ENCODE results near the gene NLRP7. TPM values are rescaled to one million over a fixed set of nuclear protein-coding genes. Genes with fewer than 3 reads are reported as not detected.
"Not testable (repeated sequence)": the region's sequence is repeated elsewhere in the genome, so short reads cannot be mapped to it uniquely, and the experiment has no call there.

Gene NLRP7
- total RNA-seq (2021) (not detected in 2 replicates), Bru-seq, nascent RNA (not detected), BruChase-seq, experiment 1, labeled RNA remaining after a 2-hour chase (not detected), BruChase-seq, experiment 2, labeled RNA remaining after a 6-hour chase (percentile 2 among the genes with signal in this experiment)
- long read RNA-seq = 0 reads

DNA sequence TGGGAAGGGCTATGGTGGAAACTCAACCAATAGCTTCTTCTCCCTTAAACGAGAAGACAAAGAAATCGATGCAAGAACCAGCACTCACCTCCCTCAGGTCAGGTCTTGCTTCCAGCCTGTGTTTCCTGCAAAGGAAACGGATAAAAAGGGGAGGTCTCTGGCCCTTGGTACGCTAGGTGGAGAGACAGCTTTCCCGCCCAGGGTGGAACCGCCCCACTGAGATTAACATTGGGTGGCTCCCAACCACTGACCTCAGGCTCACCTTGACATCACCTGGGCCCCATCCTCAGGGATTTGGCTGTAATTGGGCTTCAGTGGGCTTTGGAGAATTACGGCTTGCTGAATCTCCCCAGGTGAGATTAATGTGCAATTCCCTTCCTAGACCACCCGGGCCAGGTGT is at the start of gene NLRP7:
Gene NLRP7, minus strand, starts transcription at position 150 of the 400 bp plus-strand sequence.
- H3K9me3 ChIP-seq (ENCODE audit: low read depth, low read length, poor library complexity, severe bottlenecking) = no peaks in the 10 kb centered on the region
- H3K4me1 ChIP-seq (ENCODE audit: insufficient read depth, low read length, poor library complexity, severe bottlenecking) = no peaks in the 10 kb centered on the region
- no peak within 1 kb of the TSS for H3K27ac ChIP-seq (ENCODE audit: low read depth, low read length, poor library complexity, severe bottlenecking)
- TF ChIP-seq EZH2 (IDR thresholded peaks at IDR 0.05; ENCODE audit: borderline replicate concordance, low read depth, low read length, poor library complexity, severe bottlenecking) = no peak
- BruUV-seq (replicated peaks) = no TSS peak
- H3K36me3 ChIP-seq (ENCODE audit: insufficient read depth, low read length, poor library complexity, severe bottlenecking) = no peaks in the 10 kb centered on the region
- POLR2A ChIA-PET (ENCODE audit: low non-redundant PET) = no interaction called here
- DNase-seq (ENCODE audit: low spot score) = no peak
- CTCF ChIA-PET = no interaction called here
- no peak within 1 kb of the TSS for H3K4me3 ChIP-seq (ENCODE audit: low read depth, low read length, poor library complexity, severe bottlenecking)
- H3K27me3 ChIP-seq (replicated peaks; ENCODE audit: insufficient read depth, low read depth, low read length, poor library complexity) = no peaks in the 10 kb centered on the region
- intact Hi-C loops (cut with micrococcal nuclease; ENCODE audit: unreplicated experiment) = no loop called here

DNA sequence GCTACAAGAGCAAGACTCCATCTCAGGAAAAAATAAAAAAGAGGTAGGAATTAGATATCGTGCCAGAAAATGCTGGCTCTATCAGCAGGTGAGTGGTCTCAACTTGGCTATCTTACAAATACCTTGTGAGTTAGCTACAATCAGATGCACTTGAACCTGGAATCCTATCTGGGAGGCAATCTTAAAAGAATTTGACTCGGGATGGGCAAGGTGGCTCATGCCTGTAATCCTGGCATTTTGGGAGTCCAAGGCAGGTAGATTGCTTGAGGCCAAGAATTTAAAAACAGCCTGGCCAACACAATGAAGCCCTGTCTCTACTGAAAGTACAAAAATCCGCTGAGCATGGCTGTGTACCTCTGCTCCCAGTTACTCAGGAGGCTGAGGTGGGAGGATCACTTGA is 48.2 kb upstream of the NLRP7 start:
- TF ChIP-seq, protein P1, sequence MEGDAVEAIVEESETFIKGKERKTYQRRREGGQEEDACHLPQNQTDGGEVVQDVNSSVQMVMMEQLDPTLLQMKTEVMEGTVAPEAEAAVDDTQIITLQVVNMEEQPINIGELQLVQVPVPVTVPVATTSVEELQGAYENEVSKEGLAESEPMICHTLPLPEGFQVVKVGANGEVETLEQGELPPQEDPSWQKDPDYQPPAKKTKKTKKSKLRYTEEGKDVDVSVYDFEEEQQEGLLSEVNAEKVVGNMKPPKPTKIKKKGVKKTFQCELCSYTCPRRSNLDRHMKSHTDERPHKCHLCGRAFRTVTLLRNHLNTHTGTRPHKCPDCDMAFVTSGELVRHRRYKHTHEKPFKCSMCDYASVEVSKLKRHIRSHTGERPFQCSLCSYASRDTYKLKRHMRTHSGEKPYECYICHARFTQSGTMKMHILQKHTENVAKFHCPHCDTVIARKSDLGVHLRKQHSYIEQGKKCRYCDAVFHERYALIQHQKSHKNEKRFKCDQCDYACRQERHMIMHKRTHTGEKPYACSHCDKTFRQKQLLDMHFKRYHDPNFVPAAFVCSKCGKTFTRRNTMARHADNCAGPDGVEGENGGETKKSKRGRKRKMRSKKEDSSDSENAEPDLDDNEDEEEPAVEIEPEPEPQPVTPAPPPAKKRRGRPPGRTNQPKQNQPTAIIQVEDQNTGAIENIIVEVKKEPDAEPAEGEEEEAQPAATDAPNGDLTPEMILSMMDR (conservative IDR thresholded peaks at IDR 0.05; ENCODE audit: low read depth, low read length) = no peak
- TF ChIP-seq EZH2 (IDR thresholded peaks at IDR 0.05; ENCODE audit: borderline replicate concordance, low read depth, low read length, poor library complexity, severe bottlenecking) = no peak
- H3K36me3 ChIP-seq (ENCODE audit: insufficient read depth, low read length, poor library complexity, severe bottlenecking) = no peaks in the 10 kb centered on the region
- no peak overlapping the region for H3K27ac ChIP-seq (ENCODE audit: low read depth, low read length, poor library complexity, severe bottlenecking)
- H3K27me3 ChIP-seq (replicated peaks; ENCODE audit: insufficient read depth, low read depth, low read length, poor library complexity) = peaks cover 7% of the 10 kb centered on the region
- no peaks in the 10 kb centered on the region for H3K9me3 ChIP-seq (ENCODE audit: low read depth, low read length, poor library complexity, severe bottlenecking)
- no TSS peak for BruUV-seq (replicated peaks)
- CTCF ChIA-PET = no interaction called here
- POLR2A ChIA-PET (ENCODE audit: low non-redundant PET) = no interaction called here
- intact Hi-C loops (cut with micrococcal nuclease; ENCODE audit: unreplicated experiment) = no loop called here
- H3K4me3 ChIP-seq (ENCODE audit: low read depth, low read length, poor library complexity, severe bottlenecking) = no peak overlapping the region
- no peak for DNase-seq (ENCODE audit: low spot score)
- H3K4me1 ChIP-seq (ENCODE audit: insufficient read depth, low read length, poor library complexity, severe bottlenecking) = no peaks in the 10 kb centered on the region

DNA sequence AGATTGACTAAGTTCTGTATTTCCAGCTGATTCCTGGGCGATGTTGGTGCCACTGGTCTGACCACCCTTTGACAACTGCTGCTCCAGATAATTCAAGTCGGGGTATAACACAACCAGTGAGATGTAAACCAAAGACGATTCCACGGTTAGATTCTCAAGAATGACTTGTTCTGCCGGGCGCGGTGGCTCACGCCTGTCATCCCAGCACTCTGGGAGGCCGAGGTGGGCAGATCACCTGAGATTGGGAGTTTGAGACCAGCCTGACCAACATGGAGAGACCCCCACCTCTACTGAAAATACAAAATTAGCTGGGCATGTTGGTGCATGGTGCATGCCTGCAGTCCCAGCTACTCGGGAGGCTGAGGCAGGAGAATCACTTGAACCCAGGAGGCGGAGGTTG is 42.2 kb upstream of the NLRP7 start:
- H3K27me3 ChIP-seq (replicated peaks; ENCODE audit: insufficient read depth, low read depth, low read length, poor library complexity); H3K9me3 ChIP-seq (ENCODE audit: low read depth, low read length, poor library complexity, severe bottlenecking); intact Hi-C loops (cut with micrococcal nuclease; ENCODE audit: unreplicated experiment); DNase-seq (ENCODE audit: low spot score); H3K27ac ChIP-seq (ENCODE audit: low read depth, low read length, poor library complexity, severe bottlenecking); H3K4me3 ChIP-seq (ENCODE audit: low read depth, low read length, poor library complexity, severe bottlenecking); H3K4me1 ChIP-seq (ENCODE audit: insufficient read depth, low read length, poor library complexity, severe bottlenecking); POLR2A ChIA-PET (ENCODE audit: low non-redundant PET); CTCF ChIA-PET; H3K36me3 ChIP-seq (ENCODE audit: insufficient read depth, low read length, poor library complexity, severe bottlenecking); BruUV-seq (replicated peaks): not testable (repeated sequence)

DNA sequence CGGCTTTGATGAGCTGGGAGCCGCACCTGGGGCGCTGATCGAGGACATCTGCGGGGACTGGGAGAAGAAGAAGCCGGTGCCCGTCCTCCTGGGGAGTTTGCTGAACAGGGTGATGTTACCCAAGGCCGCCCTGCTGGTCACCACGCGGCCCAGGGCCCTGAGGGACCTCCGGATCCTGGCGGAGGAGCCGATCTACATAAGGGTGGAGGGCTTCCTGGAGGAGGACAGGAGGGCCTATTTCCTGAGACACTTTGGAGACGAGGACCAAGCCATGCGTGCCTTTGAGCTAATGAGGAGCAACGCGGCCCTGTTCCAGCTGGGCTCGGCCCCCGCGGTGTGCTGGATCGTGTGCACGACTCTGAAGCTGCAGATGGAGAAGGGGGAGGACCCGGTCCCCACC is 35.2 kb upstream of the NLRP7 start:
- H3K9me3 ChIP-seq (ENCODE audit: low read depth, low read length, poor library complexity, severe bottlenecking); H3K36me3 ChIP-seq (ENCODE audit: insufficient read depth, low read length, poor library complexity, severe bottlenecking); BruUV-seq (replicated peaks); intact Hi-C loops (cut with micrococcal nuclease; ENCODE audit: unreplicated experiment); CTCF ChIA-PET; H3K27me3 ChIP-seq (replicated peaks; ENCODE audit: insufficient read depth, low read depth, low read length, poor library complexity); DNase-seq (ENCODE audit: low spot score); H3K4me1 ChIP-seq (ENCODE audit: insufficient read depth, low read length, poor library complexity, severe bottlenecking); H3K27ac ChIP-seq (ENCODE audit: low read depth, low read length, poor library complexity, severe bottlenecking); POLR2A ChIA-PET (ENCODE audit: low non-redundant PET); H3K4me3 ChIP-seq (ENCODE audit: low read depth, low read length, poor library complexity, severe bottlenecking): not testable (repeated sequence)

DNA sequence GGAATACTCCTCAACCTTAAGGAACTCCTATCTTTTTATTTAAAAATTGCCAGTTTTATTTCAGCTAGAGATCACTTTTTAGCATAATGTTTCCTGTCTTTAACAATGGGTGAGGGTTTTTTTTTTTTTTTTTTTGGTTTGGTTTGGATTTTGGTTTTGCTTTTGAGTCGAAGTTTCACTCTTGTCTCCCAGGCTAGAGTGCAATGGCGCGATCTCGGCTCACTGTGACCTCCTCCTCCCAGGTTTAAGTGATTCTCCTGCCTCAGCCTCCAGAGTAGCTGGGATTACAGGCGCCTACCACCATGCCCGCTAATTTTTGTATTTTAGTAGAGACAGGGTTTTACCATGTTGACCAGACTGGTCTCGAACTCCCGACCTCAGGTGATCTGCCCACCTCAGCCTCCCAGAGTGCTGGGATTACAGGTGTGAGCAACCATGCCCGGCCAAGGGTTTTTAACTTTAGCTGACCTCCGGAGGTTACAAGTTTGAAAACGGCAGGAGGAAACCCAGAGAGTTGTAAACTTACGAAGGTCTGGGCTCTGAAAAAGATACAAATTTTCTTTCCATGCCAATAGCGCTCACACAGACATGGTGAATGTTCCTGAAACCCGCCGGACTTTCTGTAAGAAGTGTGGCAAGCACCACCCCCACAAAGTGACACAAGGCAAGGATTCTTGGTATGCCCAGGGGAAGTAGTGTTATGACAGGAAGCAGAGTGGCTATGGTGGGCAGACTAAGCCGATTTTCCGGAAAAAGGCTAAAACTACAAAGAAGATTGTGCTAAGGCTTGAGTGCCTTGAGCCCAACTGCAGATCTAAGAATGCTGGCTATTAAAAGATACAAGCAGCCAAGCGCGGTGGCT is 26.1 kb upstream of the NLRP7 start:
- POLR2A ChIA-PET (ENCODE audit: low non-redundant PET); BruUV-seq (replicated peaks); intact Hi-C loops (cut with micrococcal nuclease; ENCODE audit: unreplicated experiment); H3K27ac ChIP-seq (ENCODE audit: low read depth, low read length, poor library complexity, severe bottlenecking); H3K9me3 ChIP-seq (ENCODE audit: low read depth, low read length, poor library complexity, severe bottlenecking); DNase-seq (ENCODE audit: low spot score); H3K4me1 ChIP-seq (ENCODE audit: insufficient read depth, low read length, poor library complexity, severe bottlenecking); H3K4me3 ChIP-seq (ENCODE audit: low read depth, low read length, poor library complexity, severe bottlenecking); H3K36me3 ChIP-seq (ENCODE audit: insufficient read depth, low read length, poor library complexity, severe bottlenecking); CTCF ChIA-PET; H3K27me3 ChIP-seq (replicated peaks; ENCODE audit: insufficient read depth, low read depth, low read length, poor library complexity): not testable (repeated sequence)

DNA sequence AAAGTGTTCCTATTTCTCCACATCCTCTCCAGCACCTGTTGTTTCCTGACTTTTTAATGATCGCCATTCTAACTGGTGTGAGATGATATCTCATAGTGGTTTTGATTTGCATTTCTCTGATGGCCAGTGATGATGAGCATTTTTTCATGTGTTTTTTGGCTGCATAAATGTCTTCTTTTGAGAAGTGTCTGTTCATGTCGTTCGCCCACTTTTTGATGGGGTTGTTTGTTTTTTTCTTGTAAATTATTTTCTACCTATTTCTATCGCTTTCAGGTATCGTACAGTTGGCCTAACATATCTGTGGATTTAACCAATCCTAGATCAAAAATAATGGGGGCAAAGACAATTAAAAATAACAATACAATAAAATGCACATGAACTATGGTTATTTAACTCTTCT is 24.1 kb upstream of the NLRP7 start:
- BruUV-seq (replicated peaks); H3K27ac ChIP-seq (ENCODE audit: low read depth, low read length, poor library complexity, severe bottlenecking); CTCF ChIA-PET; H3K4me1 ChIP-seq (ENCODE audit: insufficient read depth, low read length, poor library complexity, severe bottlenecking); H3K4me3 ChIP-seq (ENCODE audit: low read depth, low read length, poor library complexity, severe bottlenecking); H3K9me3 ChIP-seq (ENCODE audit: low read depth, low read length, poor library complexity, severe bottlenecking); POLR2A ChIA-PET (ENCODE audit: low non-redundant PET); DNase-seq (ENCODE audit: low spot score); intact Hi-C loops (cut with micrococcal nuclease; ENCODE audit: unreplicated experiment); H3K36me3 ChIP-seq (ENCODE audit: insufficient read depth, low read length, poor library complexity, severe bottlenecking); H3K27me3 ChIP-seq (replicated peaks; ENCODE audit: insufficient read depth, low read depth, low read length, poor library complexity): not testable (repeated sequence)
